Cardiac muscle cell (in vitro differentiated cells and primary cell): ENCODE data around the gene CNTNAP1. TPM values are rescaled to one million over a fixed set of nuclear protein-coding genes. Genes with fewer than 3 reads are reported as not detected.

Experiments used
- DNase-seq, 2 donors: peaks; one replicate each; pipeline versions ENCODE4 v3.0.0 to v3.0.0-alpha.2; 2010 to 2017; ENCODE audit warnings: low read depth in 1 of 2, low spot score in 1 of 2
- H3K27ac ChIP-seq: fragments of 200-600 bp; sonication (generic); 2 replicates; pipeline ENCODE4 v1.5.1; 2016
- H3K27me3 ChIP-seq: fragments of 200-600 bp; sonication (generic); 2 replicates; pipeline ENCODE4 v1.6.0; 2016; ENCODE audit warnings: control low read depth
- H3K36me3 ChIP-seq: fragments of 200-600 bp; sonication (generic); 2 replicates; pipeline ENCODE4 v1.5.1; 2016; ENCODE audit warnings: control low read depth
- H3K4me1 ChIP-seq: fragments of 200-600 bp; sonication (generic); 2 replicates; pipeline ENCODE4 v1.8.1; 2017; ENCODE audit warnings: low read depth, mild to moderate bottlenecking, mixed run types
- H3K4me3 ChIP-seq: fragments of 200-600 bp; sonication (generic); 2 replicates; pipeline ENCODE4 v1.5.1; 2016; ENCODE audit warnings: mild to moderate bottlenecking
- H3K9me3 ChIP-seq: fragments of 200-600 bp; sonication (generic); 2 replicates; pipeline ENCODE4 v1.5.1; 2017; ENCODE audit warnings: low read depth, mild to moderate bottlenecking, control low read depth
- CTCF ChIP-seq: IDR thresholded peaks from 2 replicates; pipeline ENCODE4 v1.5.1; 2012; ENCODE audit warnings: low read depth, mild to moderate bottlenecking, low read length
- polyA plus RNA-seq: library from polyadenylated mRNA; unstranded; fragments of >200 nt; fragmentation: Nextera tagmentation; extraction: Ambion mirVana; gene quantifications from 2 replicates; pipeline ENCODE4 v1.2.1, GENCODE V29; 2016
- total RNA-seq: library from RNA; depleted of rRNA; stranded (reverse); fragments of >200 nt; gene quantifications from 2 replicates; pipeline ENCODE4 v1.2.3, GENCODE V29; 2016

The CNTNAP1 gene
- total and polyA plus RNA-seq, 2 experiments from 2014 or later = 3.9 to 17.9 TPM

DNA sequence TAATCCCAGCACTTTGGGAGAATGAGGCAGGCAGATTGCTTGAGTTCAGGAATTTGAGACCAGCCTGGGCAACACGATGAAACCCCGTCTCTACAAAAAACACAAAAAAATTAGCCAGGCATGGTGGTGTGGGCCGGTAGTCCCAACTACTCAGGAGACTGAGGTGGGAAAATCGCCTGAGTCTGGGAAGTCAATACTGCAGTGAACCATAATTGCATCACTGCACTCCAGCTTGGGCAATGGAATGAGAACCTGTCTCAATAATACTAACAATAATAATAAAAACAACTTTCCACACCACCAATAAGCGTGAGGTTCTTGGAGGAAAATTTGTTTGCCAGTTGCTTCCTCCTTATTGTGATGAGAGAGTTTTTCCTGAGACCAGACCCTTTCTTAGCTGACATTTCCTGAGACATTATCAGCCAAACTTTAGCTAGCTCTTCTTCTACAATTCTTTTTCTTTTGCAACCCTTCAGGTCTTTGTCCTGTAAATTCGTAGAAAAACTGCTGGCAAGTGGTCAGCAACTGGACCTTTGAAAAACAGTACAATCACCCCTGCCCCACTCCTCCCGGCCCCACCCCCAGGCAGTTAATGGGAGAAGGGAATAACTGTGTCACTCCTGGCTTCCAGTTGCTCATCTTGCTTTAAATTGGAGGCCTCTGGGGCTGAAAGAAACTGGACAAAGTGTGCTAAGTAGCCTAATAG is 66.0 kb downstream of the CNTNAP1 start:
- no peak overlapping the region for H3K27ac ChIP-seq
- no peak for DNase-seq
- H3K36me3 ChIP-seq = no peaks in the 10 kb centered on the region
- no peaks in the 10 kb centered on the region for H3K27me3 ChIP-seq
- H3K4me1 ChIP-seq = peaks cover 9% of the 10 kb centered on the region
- H3K4me3 ChIP-seq = no peak overlapping the region
- H3K9me3 ChIP-seq = no peaks in the 10 kb centered on the region
- TF ChIP-seq CTCF = no peak

GRCh38 chr17:42748908-42749798 is 66.8 kb downstream of the CNTNAP1 start:
- peaks cover under 1% of the 10 kb centered on the region for H3K4me1 ChIP-seq
- TF ChIP-seq CTCF = no peak
- no peaks in the 10 kb centered on the region for H3K27me3 ChIP-seq
- no peak for DNase-seq
- H3K9me3 ChIP-seq = no peaks in the 10 kb centered on the region
- H3K4me3 ChIP-seq = no peak overlapping the region
- H3K36me3 ChIP-seq = no peaks in the 10 kb centered on the region
- H3K27ac ChIP-seq = no peak overlapping the region

Other genes starting within 250 kb of the CNTNAP1 start
- gene ATP6V0A1, start 223.7 kb upstream of the CNTNAP1 start, total RNA-seq = 38.2 and 50.8 TPM in 2 replicates
- 43.0 and 44.6 TPM in 2 replicates for gene ATP6V0A1, start 223.7 kb upstream of the CNTNAP1 start, polyA plus RNA-seq
- 49.0 and 56.9 TPM in 2 replicates for gene NAGLU, start 146.3 kb upstream of the CNTNAP1 start, total RNA-seq
- 37.1 and 56.9 TPM in 2 replicates for gene NAGLU, start 146.3 kb upstream of the CNTNAP1 start, polyA plus RNA-seq
- 4.3 and 6.0 TPM in 2 replicates for gene HSD17B1, start 129.6 kb upstream of the CNTNAP1 start, total RNA-seq
- 2.8 and 3.0 TPM in 2 replicates for gene HSD17B1, start 129.6 kb upstream of the CNTNAP1 start, polyA plus RNA-seq
- gene COASY, start 120.4 kb upstream of the CNTNAP1 start, total RNA-seq = 32.5 and 43.5 TPM in 2 replicates
- gene COASY, start 120.4 kb upstream of the CNTNAP1 start, polyA plus RNA-seq = 74.7 and 97.4 TPM in 2 replicates
- gene MLX, start 115.4 kb upstream of the CNTNAP1 start, total RNA-seq = 22.4 and 28.1 TPM in 2 replicates
- 37.1 and 47.3 TPM in 2 replicates for gene MLX, start 115.4 kb upstream of the CNTNAP1 start, polyA plus RNA-seq
- gene PSMC3IP, start 104.8 kb upstream of the CNTNAP1 start, total RNA-seq = 6.2 and 6.6 TPM in 2 replicates
- gene PSMC3IP, start 104.8 kb upstream of the CNTNAP1 start, polyA plus RNA-seq = 9.1 and 14.0 TPM in 2 replicates
- gene RETREG3, start 73.2 kb upstream of the CNTNAP1 start, total RNA-seq = 47.7 and 56.4 TPM in 2 replicates
- gene RETREG3, start 73.2 kb upstream of the CNTNAP1 start, polyA plus RNA-seq = 46.9 and 48.0 TPM in 2 replicates
- 97.2 and 159 TPM in 2 replicates for gene TUBG1, start 72.8 kb upstream of the CNTNAP1 start, total RNA-seq
- 162 and 177 TPM in 2 replicates for gene TUBG1, start 72.8 kb upstream of the CNTNAP1 start, polyA plus RNA-seq
- 47.1 and 62.7 TPM in 2 replicates for gene TUBG2, start 23.2 kb upstream of the CNTNAP1 start, total RNA-seq
- 67.4 and 83.1 TPM in 2 replicates for gene TUBG2, start 23.2 kb upstream of the CNTNAP1 start, polyA plus RNA-seq
- 50.3 and 79.1 TPM in 2 replicates for gene PLEKHH3, start 5.5 kb upstream of the CNTNAP1 start, total RNA-seq
- 54.7 and 95.6 TPM in 2 replicates for gene PLEKHH3, start 5.5 kb upstream of the CNTNAP1 start, polyA plus RNA-seq
- 5.8 and 13.5 TPM in 2 replicates for gene CCR10, start 688 bp upstream of the CNTNAP1 start, total RNA-seq
- gene CCR10, start 688 bp upstream of the CNTNAP1 start, polyA plus RNA-seq = 16.3 and 21.1 TPM in 2 replicates
- gene EZH1, start 62.5 kb downstream of the CNTNAP1 start, total RNA-seq = 19.2 and 33.8 TPM in 2 replicates
- 22.7 and 34.9 TPM in 2 replicates for gene EZH1, start 62.5 kb downstream of the CNTNAP1 start, polyA plus RNA-seq
- gene RAMP2, start 78.7 kb downstream of the CNTNAP1 start, total RNA-seq = 16.2 and 16.5 TPM in 2 replicates
- gene RAMP2, start 78.7 kb downstream of the CNTNAP1 start, polyA plus RNA-seq = 20.6 and 28.0 TPM in 2 replicates
- gene VPS25, start 90.9 kb downstream of the CNTNAP1 start, total RNA-seq = 101 and 129 TPM in 2 replicates
- 133 and 136 TPM in 2 replicates for gene VPS25, start 90.9 kb downstream of the CNTNAP1 start, polyA plus RNA-seq
- 0.04 and 1.6 TPM in 2 replicates for gene WNK4, start 98.1 kb downstream of the CNTNAP1 start, total RNA-seq
- 0.67 and 0.71 TPM in 2 replicates for gene WNK4, start 98.1 kb downstream of the CNTNAP1 start, polyA plus RNA-seq
- gene COA3, start 116.2 kb downstream of the CNTNAP1 start, total RNA-seq = 84.1 and 113 TPM in 2 replicates
- gene COA3, start 116.2 kb downstream of the CNTNAP1 start, polyA plus RNA-seq = 228 and 275 TPM in 2 replicates
- 0.27 TPM in 1 of 2 replicates, not detected in the other for gene CNTD1, start 116.3 kb downstream of the CNTNAP1 start, total RNA-seq
- gene CNTD1, start 116.3 kb downstream of the CNTNAP1 start, polyA plus RNA-seq = 2.5 and 3.9 TPM in 2 replicates
- gene BECN1, start 141.8 kb downstream of the CNTNAP1 start, total RNA-seq = 64.5 and 112 TPM in 2 replicates
- gene BECN1, start 141.8 kb downstream of the CNTNAP1 start, polyA plus RNA-seq = 65.2 and 71.5 TPM in 2 replicates
- 59.4 and 72.3 TPM in 2 replicates for gene PSME3, start 150.9 kb downstream of the CNTNAP1 start, total RNA-seq
- gene PSME3, start 150.9 kb downstream of the CNTNAP1 start, polyA plus RNA-seq = 77.0 and 104 TPM in 2 replicates
- gene AOC2, start 162.0 kb downstream of the CNTNAP1 start, total RNA-seq = 2.5 and 5.6 TPM in 2 replicates
- gene AOC2, start 162.0 kb downstream of the CNTNAP1 start, polyA plus RNA-seq = 2.4 and 4.8 TPM in 2 replicates
- 2.3 and 5.2 TPM in 2 replicates for gene AOC3, start 168.7 kb downstream of the CNTNAP1 start, total RNA-seq
- gene AOC3, start 168.7 kb downstream of the CNTNAP1 start, polyA plus RNA-seq = 2.6 and 3.4 TPM in 2 replicates
- gene G6PC1, start 218.3 kb downstream of the CNTNAP1 start, total RNA-seq = not detected in 2 replicates
- gene G6PC1, start 218.3 kb downstream of the CNTNAP1 start, polyA plus RNA-seq = not detected in 2 replicates